ENCODE results near the gene EFS.

Gene EFS

GRCh38 chr14:23371865-23372264, 6.9 kb upstream of the EFS start:
- H3K27ac ChIP-seq (ENCODE audit: low read depth, low read length): no peak overlapping the region
- no peak overlapping the region for H2BK5ac ChIP-seq (ENCODE audit: low read length)
- no peak overlapping the region for H4K8ac ChIP-seq (ENCODE audit: low read depth, low read length)
- no peak overlapping the region for H2BK15ac ChIP-seq (replicated peaks; ENCODE audit: low read depth)
- H3K79me2 ChIP-seq (ENCODE audit: control insufficient read depth, insufficient read depth, low read length): no peaks in the 10 kb centered on the region
- no peak overlapping the region for H2AK5ac ChIP-seq (ENCODE audit: low read length)
- no peaks in the 10 kb centered on the region for H3K27me3 ChIP-seq (ENCODE audit: insufficient read depth, low read length, poor library complexity)
- peaks cover 4% of the 10 kb centered on the region for H3K4me1 ChIP-seq (ENCODE audit: control insufficient read depth, low read depth, low read length)
- no peaks in the 10 kb centered on the region for H3K79me1 ChIP-seq (ENCODE audit: low read length)
- no peak overlapping the region for H3K4me3 ChIP-seq (ENCODE audit: low read length)
- no peak overlapping the region for H3K4ac ChIP-seq (ENCODE audit: low read depth, low read length)
- H3K4me2 ChIP-seq (ENCODE audit: low read length): no peak overlapping the region
- no peak for DNase-seq
- no peak overlapping the region for H3K9ac ChIP-seq (ENCODE audit: low read length)
- no peak overlapping the region for H3K56ac ChIP-seq (ENCODE audit: low read length)
- H4K5ac ChIP-seq (ENCODE audit: low read length): no peak overlapping the region
- no peak overlapping the region for H3K23ac ChIP-seq (ENCODE audit: low read length)
- H2BK120ac ChIP-seq (ENCODE audit: low read depth, low read length): no peak overlapping the region
- H3K18ac ChIP-seq (ENCODE audit: low read length): no peak overlapping the region
- no peaks in the 10 kb centered on the region for H3K36me3 ChIP-seq (ENCODE audit: control insufficient read depth, insufficient read depth, low read length)
- WGBS (ENCODE audit: extremely low coverage, insufficient coverage, low lambda C conversion rate): no CpG with 5 or more reads among the region's 1 CpG

GRCh38 chr14:23370221-23370620, 5.2 kb upstream of the EFS start:
- Histone ChIP-seq H2BK15ac (replicated peaks; ENCODE audit: low read depth) (no peak overlapping the region), H3K4ac (ENCODE audit: low read depth, low read length) (no peak overlapping the region), H3K18ac (ENCODE audit: low read length) (no peak overlapping the region), H3K4me1 (ENCODE audit: control insufficient read depth, low read depth, low read length) (peaks cover 2% of the 10 kb centered on the region), H3K36me3 (ENCODE audit: control insufficient read depth, insufficient read depth, low read length) (no peaks in the 10 kb centered on the region), H2AK5ac (ENCODE audit: low read length) (no peak overlapping the region), H3K4me3 (ENCODE audit: low read length) (no peak overlapping the region), H4K5ac (ENCODE audit: low read length) (no peak overlapping the region), H3K56ac (ENCODE audit: low read length) (no peak overlapping the region), H2BK120ac (ENCODE audit: low read depth, low read length) (no peak overlapping the region), H3K79me2 (ENCODE audit: control insufficient read depth, insufficient read depth, low read length) (no peaks in the 10 kb centered on the region), H3K4me2 (ENCODE audit: low read length) (no peak overlapping the region), H3K23ac (ENCODE audit: low read length) (no peak overlapping the region), H4K8ac (ENCODE audit: low read depth, low read length) (no peak overlapping the region), H3K79me1 (ENCODE audit: low read length) (no peaks in the 10 kb centered on the region), H2BK5ac (ENCODE audit: low read length) (no peak overlapping the region), H3K9ac (ENCODE audit: low read length) (no peak overlapping the region), H3K27me3 (ENCODE audit: insufficient read depth, low read length, poor library complexity) (no peaks in the 10 kb centered on the region), H3K27ac (ENCODE audit: low read depth, low read length) (no peak overlapping the region)
- no CpG with 5 or more reads among the region's 1 CpG for WGBS (ENCODE audit: extremely low coverage, insufficient coverage, low lambda C conversion rate)
- DNase-seq: no peak

GRCh38 chr14:23366426-23366921, 1.5 kb upstream of the EFS start:
- peak overlapping the region; percentile 93 for H3K56ac ChIP-seq (ENCODE audit: low read length)
- H2BK5ac ChIP-seq (ENCODE audit: low read length): peak overlapping the region; percentile 71
- H3K4ac ChIP-seq (ENCODE audit: low read depth, low read length): peak overlapping the region; percentile 39
- H3K4me2 ChIP-seq (ENCODE audit: low read length): peak overlapping the region; percentile 55
- peak overlapping the region; percentile 90 for H3K27ac ChIP-seq (ENCODE audit: low read depth, low read length)
- no peaks in the 10 kb centered on the region for H3K27me3 ChIP-seq (ENCODE audit: insufficient read depth, low read length, poor library complexity)
- no peaks in the 10 kb centered on the region for H3K36me3 ChIP-seq (ENCODE audit: control insufficient read depth, insufficient read depth, low read length)
- H3K4me3 ChIP-seq (ENCODE audit: low read length): no peak overlapping the region
- DNase-seq: peak; percentile 94
- H3K4me1 ChIP-seq (ENCODE audit: control insufficient read depth, low read depth, low read length): peaks cover 5% of the 10 kb centered on the region
- H4K5ac ChIP-seq (ENCODE audit: low read length): no peak overlapping the region
- no peak overlapping the region for H4K8ac ChIP-seq (ENCODE audit: low read depth, low read length)
- H3K23ac ChIP-seq (ENCODE audit: low read length): no peak overlapping the region
- peak overlapping the region; percentile 71 for H3K18ac ChIP-seq (ENCODE audit: low read length)
- WGBS (ENCODE audit: extremely low coverage, insufficient coverage, low lambda C conversion rate): no CpG with 5 or more reads among the region's 34 CpGs
- H3K79me2 ChIP-seq (ENCODE audit: control insufficient read depth, insufficient read depth, low read length): peaks cover 2% of the 10 kb centered on the region
- H3K9ac ChIP-seq (ENCODE audit: low read length): peak overlapping the region; percentile 87
- H2BK15ac ChIP-seq (replicated peaks; ENCODE audit: low read depth): no peak overlapping the region
- H2BK120ac ChIP-seq (ENCODE audit: low read depth, low read length): no peak overlapping the region
- no peak overlapping the region for H2AK5ac ChIP-seq (ENCODE audit: low read length)
- H3K79me1 ChIP-seq (ENCODE audit: low read length): peaks cover 11% of the 10 kb centered on the region

- Histone ChIP-seq H4K5ac (ENCODE audit: low read length) (peak overlapping the region; percentile 40), H3K4ac (ENCODE audit: low read depth, low read length) (peak overlapping the region; percentile 98), H3K79me2 (ENCODE audit: control insufficient read depth, insufficient read depth, low read length) (peaks cover 2% of the 10 kb centered on the region), H2BK5ac (ENCODE audit: low read length) (peak overlapping the region; percentile 86), H3K9ac (ENCODE audit: low read length) (peak overlapping the region; percentile 97), H3K79me1 (ENCODE audit: low read length) (peaks cover 11% of the 10 kb centered on the region), H3K27ac (ENCODE audit: low read depth, low read length) (peak overlapping the region; percentile 92), H3K27me3 (ENCODE audit: insufficient read depth, low read length, poor library complexity) (no peaks in the 10 kb centered on the region), H3K4me3 (ENCODE audit: low read length) (peak overlapping the region; percentile 80), H2BK15ac (replicated peaks; ENCODE audit: low read depth) (no peak overlapping the region), H3K36me3 (ENCODE audit: control insufficient read depth, insufficient read depth, low read length) (no peaks in the 10 kb centered on the region), H2BK120ac (ENCODE audit: low read depth, low read length) (peak overlapping the region; percentile 33), H3K18ac (ENCODE audit: low read length) (peak overlapping the region; percentile 98), H3K56ac (ENCODE audit: low read length) (peak overlapping the region; percentile 97), H3K4me2 (ENCODE audit: low read length) (peak overlapping the region; percentile 92), H3K23ac (ENCODE audit: low read length) (peak overlapping the region; percentile 97), H2AK5ac (ENCODE audit: low read length) (no peak overlapping the region), H4K8ac (ENCODE audit: low read depth, low read length) (peak overlapping the region; percentile 91), H3K4me1 (ENCODE audit: control insufficient read depth, low read depth, low read length) (peaks cover 5% of the 10 kb centered on the region)
- peak; percentile 97 for DNase-seq
- no CpG with 5 or more reads among the region's 51 CpGs for WGBS (ENCODE audit: extremely low coverage, insufficient coverage, low lambda C conversion rate)
Measured at GRCh38 chr14:23365732-23366425, 907 bp upstream of the EFS start.

GRCh38 chr14:23364164-23365035, 572 bp downstream of the EFS start:
- peaks cover 2% of the 10 kb centered on the region for H3K79me2 ChIP-seq (ENCODE audit: control insufficient read depth, insufficient read depth, low read length)
- H3K4ac ChIP-seq (ENCODE audit: low read depth, low read length): peak overlapping the region; percentile 98
- H3K27me3 ChIP-seq (ENCODE audit: insufficient read depth, low read length, poor library complexity): no peaks in the 10 kb centered on the region
- no peak overlapping the region for H2BK120ac ChIP-seq (ENCODE audit: low read depth, low read length)
- peak overlapping the region; percentile 97 for H3K56ac ChIP-seq (ENCODE audit: low read length)
- H2AK5ac ChIP-seq (ENCODE audit: low read length): peak overlapping the region; percentile 50
- peak overlapping the region; percentile 92 for H3K27ac ChIP-seq (ENCODE audit: low read depth, low read length)
- H3K23ac ChIP-seq (ENCODE audit: low read length): peak overlapping the region; percentile 97
- peak overlapping the region; percentile 57 for H2BK5ac ChIP-seq (ENCODE audit: low read length)
- peaks cover 5% of the 10 kb centered on the region for H3K4me1 ChIP-seq (ENCODE audit: control insufficient read depth, low read depth, low read length)
- no peak overlapping the region for H4K8ac ChIP-seq (ENCODE audit: low read depth, low read length)
- H3K18ac ChIP-seq (ENCODE audit: low read length): peak overlapping the region; percentile 98
- no peak overlapping the region for H2BK15ac ChIP-seq (replicated peaks; ENCODE audit: low read depth)
- peak overlapping the region; percentile 72 for H4K5ac ChIP-seq (ENCODE audit: low read length)
- H3K4me3 ChIP-seq (ENCODE audit: low read length): peak overlapping the region; percentile 80
- peak overlapping the region; percentile 97 for H3K9ac ChIP-seq (ENCODE audit: low read length)
- peak overlapping the region; percentile 92 for H3K4me2 ChIP-seq (ENCODE audit: low read length)
- no peaks in the 10 kb centered on the region for H3K36me3 ChIP-seq (ENCODE audit: control insufficient read depth, insufficient read depth, low read length)
- H3K79me1 ChIP-seq (ENCODE audit: low read length): peaks cover 11% of the 10 kb centered on the region
- no CpG with 5 or more reads among the region's 21 CpGs for WGBS (ENCODE audit: extremely low coverage, insufficient coverage, low lambda C conversion rate)
- DNase-seq: peak; percentile 90
